SKM-1 treated with dmso at 0.1 percent for 144 hours (cell line): ENCODE measurements around the gene DPM2.
A peak's percentile ranks its signal among the peaks of the same experiment; 100 is the strongest.

Source experiments
- DNase-seq: peaks from one replicate; lab custom pipeline; 2025; ENCODE audit not compliant: unreplicated experiment; lab: John Stamatoyannopoulos, UW

DPM2 gene

GRCh38 chr9:127937388-127938297 lies at the start of gene DPM2:
Gene DPM2, minus strand, starts transcription at chr9:127937854. Its CDS starts 34 bp downstream, at chr9:127937820.
- DNase-seq = peak; percentile 83

- DNase-seq = no peak
These were observed 49.5 kb upstream of the DPM2 start for GRCh38 chr9:127987103-127987614.

DNA sequence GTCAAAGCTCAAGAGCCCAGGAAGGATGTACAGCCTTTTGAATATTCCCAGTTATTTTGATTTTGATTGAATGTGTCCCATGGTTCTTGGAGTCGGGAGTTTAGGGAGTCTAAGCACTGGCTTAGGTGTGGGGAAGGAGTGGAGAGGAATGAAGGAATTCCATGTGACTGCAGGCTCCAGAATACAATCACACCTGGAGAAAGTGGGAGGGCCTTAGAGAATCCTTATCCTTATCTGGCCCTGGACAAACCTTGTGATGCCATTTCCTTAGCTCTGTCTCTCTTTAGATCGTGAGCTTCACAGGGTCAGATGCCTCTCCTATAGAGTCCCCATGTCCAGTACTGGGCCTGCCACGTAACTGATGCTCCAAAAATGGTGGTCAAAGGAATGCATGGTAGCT lies 47.4 kb upstream of the DPM2 start:
- no peak for DNase-seq

GRCh38 chr9:127983847-127984289 lies 46.2 kb upstream of the DPM2 start:
- DNase-seq = no peak

- no peak for DNase-seq
These were observed 45.3 kb upstream of the DPM2 start for GRCh38 chr9:127982912-127983311.

- DNase-seq = no peak
These were observed 44.0 kb upstream of the DPM2 start for GRCh38 chr9:127981559-127982121.

DNA sequence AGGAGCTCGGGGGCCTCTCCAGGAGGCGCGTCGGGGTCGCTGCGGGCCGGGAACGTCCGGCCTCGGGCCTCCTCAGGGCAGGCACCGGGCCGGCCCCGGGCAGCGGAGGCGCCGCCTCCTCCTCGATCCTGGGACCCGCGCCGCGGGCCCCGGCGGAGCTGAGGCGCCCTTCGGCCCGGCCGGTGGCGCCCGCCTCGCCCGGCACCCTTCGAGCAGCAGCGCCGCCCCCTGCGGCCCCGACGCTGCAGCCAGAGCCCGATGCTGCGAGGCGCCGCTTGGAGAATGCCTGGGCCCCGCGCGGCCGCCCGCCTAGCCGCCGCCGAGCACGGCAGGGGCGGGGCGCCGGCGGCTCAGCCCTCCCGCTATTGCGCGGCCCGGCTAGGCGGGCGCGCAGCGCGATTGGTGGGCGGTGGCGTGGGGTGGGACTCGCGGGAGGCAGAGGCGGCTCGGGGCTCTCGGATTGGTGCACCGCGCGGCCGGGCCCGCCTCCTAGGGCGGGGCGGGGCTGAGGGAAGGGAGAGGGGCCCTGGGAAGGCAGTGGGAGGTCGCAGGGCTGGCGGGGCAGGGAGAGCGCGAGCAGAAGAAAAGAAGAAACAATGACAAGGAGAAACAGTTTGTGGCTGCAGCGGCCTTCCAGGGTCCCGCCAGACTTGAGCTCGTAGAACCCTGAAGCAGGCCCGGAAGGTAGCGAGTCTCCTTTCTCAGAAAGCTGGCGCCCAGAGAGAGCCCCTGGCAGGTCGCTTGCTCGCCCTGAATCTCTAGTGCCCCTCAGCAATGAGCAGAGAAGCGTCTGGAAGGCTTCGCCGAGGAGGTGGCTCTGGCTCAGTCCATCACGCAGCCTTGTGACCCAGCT lies 43.3 kb upstream of the DPM2 start, which contains the start of gene EEIG1:
Gene EEIG1, minus strand, starts transcription at position 284 of the 853 bp plus-strand sequence. CDS start 852 bp downstream, outside the sequence.
- DNase-seq = peak; percentile 86

- DNase-seq = no peak
These were observed 42.5 kb upstream of the DPM2 start for GRCh38 chr9:127980060-127980705.

DNA sequence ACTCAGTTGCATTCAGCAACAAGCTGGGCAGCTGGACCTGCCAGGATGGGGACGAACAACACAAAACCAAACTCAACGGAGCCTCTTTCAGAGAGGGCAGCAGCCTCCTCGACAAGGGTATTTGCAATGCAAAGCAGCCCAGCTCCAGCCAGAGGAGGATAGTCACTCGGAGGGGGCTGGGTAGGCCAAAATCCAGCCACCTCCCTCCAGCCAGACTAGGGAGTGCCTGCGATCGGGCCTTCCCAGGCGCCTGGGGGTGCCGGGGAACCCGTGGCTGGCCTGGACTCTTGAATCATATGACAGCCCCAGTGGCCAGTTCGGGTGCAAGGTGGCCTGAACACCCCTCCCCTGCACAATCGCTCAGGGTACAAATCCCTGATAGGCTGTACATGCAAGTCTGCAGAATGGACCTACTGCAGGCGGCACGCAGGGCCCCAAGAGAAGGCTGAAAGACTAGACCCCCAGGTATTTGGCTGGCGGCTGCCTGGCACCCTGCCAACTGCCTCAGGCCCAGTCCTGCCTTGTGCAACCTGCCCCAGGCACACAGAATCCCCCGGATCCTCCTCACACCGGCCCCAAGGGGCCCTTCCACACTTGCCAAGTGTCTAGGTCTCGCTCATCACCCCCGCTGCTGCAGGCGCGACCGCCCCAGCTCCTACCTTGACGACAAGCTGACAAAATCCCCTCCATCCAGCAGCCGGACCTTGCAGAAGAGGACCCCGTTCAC lies 41.8 kb upstream of the DPM2 start:
- DNase-seq = no peak

GRCh38 chr9:127979015-127979332 lies 41.3 kb upstream of the DPM2 start:
- DNase-seq = no peak

- DNase-seq = no peak
These were observed 40.4 kb upstream of the DPM2 start for GRCh38 chr9:127977884-127978647.

- DNase-seq = no peak
These were observed 39.6 kb upstream of the DPM2 start for GRCh38 chr9:127977009-127977883.

DNA sequence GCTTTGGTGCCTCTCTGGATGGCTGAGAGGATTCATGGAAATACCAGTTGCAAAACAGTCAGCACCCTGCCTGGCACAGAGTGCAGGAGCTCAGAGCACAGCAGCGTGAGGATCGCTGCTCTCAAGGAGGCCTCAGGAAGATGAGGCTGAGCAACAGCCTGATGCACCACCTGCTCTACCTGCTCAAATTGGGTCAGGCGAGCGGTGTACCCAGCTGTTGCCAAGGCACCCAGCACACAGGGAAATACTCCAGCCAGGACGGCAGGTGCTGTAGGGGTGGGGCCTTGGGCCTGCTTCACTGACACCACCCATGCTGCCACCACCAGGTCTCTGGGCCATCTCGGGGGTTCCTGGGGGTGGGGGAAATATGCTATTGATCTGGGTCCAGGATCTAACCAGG lies 38.8 kb upstream of the DPM2 start:
- no peak for DNase-seq

DNA sequence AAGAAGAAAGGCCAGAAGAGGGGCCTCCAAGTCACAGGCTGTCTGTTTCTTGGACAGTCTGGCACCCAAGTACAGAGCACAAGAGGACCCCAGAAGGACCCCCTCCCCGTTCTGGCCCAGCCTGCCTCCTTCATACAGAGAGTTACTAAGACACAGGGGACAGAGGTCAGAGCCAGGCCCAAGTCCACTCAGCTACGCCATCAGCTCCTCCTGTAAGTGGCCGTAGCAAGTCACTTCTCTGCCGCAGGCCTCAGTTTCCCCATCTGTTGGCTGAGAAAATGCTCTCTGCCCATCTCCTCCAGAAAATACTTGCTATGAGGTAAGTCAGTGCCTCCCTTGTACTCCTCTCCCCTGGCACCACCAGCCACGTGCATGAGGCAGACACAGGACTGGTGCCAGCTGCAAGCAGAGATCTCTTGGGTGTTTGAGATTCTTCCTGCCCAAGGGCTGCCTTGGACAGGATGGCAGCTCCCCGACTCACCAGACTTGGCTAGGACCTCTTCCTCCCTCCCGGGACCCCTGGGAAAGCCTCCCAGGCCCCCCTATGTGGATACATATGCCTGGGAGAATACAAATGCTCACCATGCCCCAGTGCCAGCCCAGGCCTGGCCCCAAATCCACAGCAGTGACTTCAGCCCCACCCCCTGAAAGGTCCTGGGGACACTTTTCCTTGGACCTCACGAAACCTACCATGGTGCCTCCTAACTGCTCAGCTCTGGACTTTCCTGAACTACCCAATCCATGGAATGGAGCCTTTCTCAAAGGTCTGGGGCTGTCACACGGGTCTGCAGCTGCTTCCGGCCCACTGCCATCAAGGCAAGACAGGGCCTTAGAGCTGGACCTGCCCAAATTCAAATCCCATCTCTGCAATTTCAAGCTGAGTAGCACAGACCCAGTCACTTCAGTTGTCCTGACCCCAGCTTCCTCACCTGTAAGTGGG lies 38.0 kb upstream of the DPM2 start:
- DNase-seq = no peak

DNA sequence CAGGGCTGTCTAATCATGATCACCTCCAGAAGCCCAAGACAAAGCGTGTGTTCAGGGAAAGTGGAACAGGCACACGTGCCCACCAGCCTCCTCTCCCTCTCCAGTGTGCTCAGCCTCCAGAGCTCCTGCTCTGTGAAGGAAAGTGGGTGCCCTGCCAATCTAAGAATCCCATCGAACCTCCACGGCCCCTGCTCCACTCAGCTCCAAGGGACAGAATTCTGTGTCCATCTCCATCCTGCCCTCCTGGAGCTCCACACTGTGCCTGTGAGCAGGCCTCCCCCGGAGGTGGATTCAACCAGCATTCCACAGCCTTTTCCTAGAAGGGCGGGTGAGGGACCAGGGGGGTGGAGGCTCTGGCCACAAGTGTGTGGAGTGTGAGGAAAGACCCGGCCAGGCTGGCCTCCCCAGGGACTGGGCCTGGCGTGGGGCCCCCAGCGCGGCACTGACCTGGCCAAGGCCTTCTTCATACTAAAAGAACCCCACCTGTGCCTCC lies 37.2 kb upstream of the DPM2 start:
- no peak for DNase-seq

- no peak for DNase-seq
These were observed 36.5 kb upstream of the DPM2 start for GRCh38 chr9:127974001-127974768.
